Immature natural killer cell (primary cell): Measurements from ENCODE around the gene ANKS3. TPM values are rescaled to one million over a fixed set of nuclear protein-coding genes. Genes with fewer than 3 reads are reported as not detected.

ENCODE experiments used
- DNase-seq, 3 donors: peaks; one replicate each; pipeline ENCODE4 v3.0.0; 2022; ENCODE audit warnings: mixed read lengths in 1 of 3
- H3K27ac Mint-ChIP-seq, 6 donors: one replicate each; pipeline ENCODE4 v1.8.0; 2020; ENCODE audit warnings: mixed read lengths in 6 of 6, mild to moderate bottlenecking in 5 of 6, inconsistent platforms in 4 of 6, moderate library complexity in 3 of 6
- H3K27me3 Mint-ChIP-seq, 3 donors: one replicate each; pipeline ENCODE4 v1.8.0; 2020 to 2021; ENCODE audit warnings: low read depth in 3 of 3, mild to moderate bottlenecking in 3 of 3, mixed read lengths in 3 of 3, moderate library complexity in 3 of 3, inconsistent platforms in 1 of 3
- H3K36me3 Mint-ChIP-seq, 3 donors: one replicate each; pipeline ENCODE4 v1.8.0; 2020; ENCODE audit warnings: mixed read lengths in 3 of 3, inconsistent platforms in 2 of 3, mild to moderate bottlenecking in 2 of 3
- H3K4me1 Mint-ChIP-seq, 2 donors: one replicate each; pipeline ENCODE4 v1.8.0; 2020; ENCODE audit warnings: inconsistent platforms in 2 of 2, mild to moderate bottlenecking in 2 of 2, mixed read lengths in 2 of 2, moderate library complexity in 1 of 2
- H3K4me3 Mint-ChIP-seq, 5 donors: one replicate each; pipeline ENCODE4 v1.8.0; 2020; ENCODE audit warnings: mild to moderate bottlenecking in 5 of 5, mixed read lengths in 5 of 5, inconsistent platforms in 3 of 5, moderate library complexity in 3 of 5
- H3K9me3 Mint-ChIP-seq, 6 donors: one replicate each; pipeline ENCODE4 v1.8.0; 2020; ENCODE audit warnings: mild to moderate bottlenecking in 6 of 6, mixed read lengths in 6 of 6, inconsistent platforms in 4 of 6, moderate library complexity in 3 of 6
- polyA plus RNA-seq, 3 donors: library from polyadenylated mRNA; unstranded; fragments of 300-500 nt; fragmentation: Illumina TruSeq; gene quantifications; one replicate each; pipeline ENCODE4 v1.2.3, GENCODE V29; 2021

The ANKS3 gene
- polyA plus RNA-seq, 3 donors from 2014 or later = 1.4 to 6.4 (median 2.6) TPM

GRCh38 chr16:4733211-4733742, 794 bp downstream of the ANKS3 start:
- Mint-ChIP-seq H3K9me3 (no peaks in the 10 kb centered on the region), H3K27me3 (peaks cover 5 to 17% (median 8%) of the 10 kb centered on the region in 3 donors), H3K4me1 (peaks cover 26 to 30% of the 10 kb centered on the region in 2 donors), H3K27ac (peak overlapping the region; percentile 43 to 77 (median 68)), H3K36me3 (peaks cover 0 to 7% (median 5%) of the 10 kb centered on the region in 3 donors), H3K4me3 (peak overlapping the region; percentile 91 to 95 (median 93))
- DNase-seq = no peak

- H3K9me3 Mint-ChIP-seq = no peaks in the 10 kb centered on the region
- H3K27me3 Mint-ChIP-seq = peaks cover 5 to 13% (median 8%) of the 10 kb centered on the region in 3 donors
- H3K4me3 Mint-ChIP-seq = no peak overlapping the region
- DNase-seq = no peak
- peaks cover 0 to 11% (median 11%) of the 10 kb centered on the region in 3 donors for H3K36me3 Mint-ChIP-seq
- no peak overlapping the region for H3K27ac Mint-ChIP-seq
- peaks cover 20 to 23% of the 10 kb centered on the region in 2 donors for H3K4me1 Mint-ChIP-seq
Measured at GRCh38 chr16:4729876-4730275, 4.2 kb downstream of the ANKS3 start.

DNA sequence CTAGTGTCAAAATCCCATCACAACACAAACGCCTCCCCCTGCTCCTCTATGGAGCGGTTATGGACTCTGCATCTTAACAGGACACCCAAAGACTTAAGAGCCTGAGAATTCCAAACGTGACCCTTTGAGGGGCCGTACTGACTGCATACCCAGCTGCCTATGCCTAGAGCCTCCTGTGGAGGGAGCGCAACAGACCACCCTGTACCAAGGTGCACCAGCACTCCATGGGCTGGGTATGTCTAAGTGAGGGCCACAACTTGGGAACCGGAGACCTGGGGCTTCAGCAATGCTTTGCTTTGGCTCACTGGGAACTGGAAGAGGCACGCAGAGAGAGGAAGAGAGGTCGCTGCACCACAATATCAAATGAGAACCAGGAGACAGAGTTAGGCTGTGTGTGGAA, 5.4 kb downstream of the ANKS3 start:
- H3K4me3 Mint-ChIP-seq = no peak overlapping the region

DNA sequence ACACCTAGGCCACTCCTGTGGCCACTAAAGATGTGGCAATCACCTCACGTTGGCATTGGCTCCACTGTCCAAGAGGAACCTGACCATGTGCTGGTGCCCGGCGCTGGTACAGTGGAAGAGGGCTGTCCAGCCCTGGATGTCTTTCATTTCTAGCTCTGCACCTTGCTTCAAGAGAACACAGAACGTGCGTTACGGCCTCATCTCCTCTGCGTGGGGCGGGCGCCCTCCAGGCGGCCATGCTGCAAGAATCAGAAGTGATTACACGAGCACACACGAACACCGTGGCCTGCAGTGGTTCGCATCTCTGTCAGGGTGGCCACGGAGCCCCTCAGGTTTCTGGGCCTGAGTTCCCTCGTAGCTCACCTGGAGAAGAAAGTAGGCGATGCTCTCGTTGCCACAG, 7.5 kb downstream of the ANKS3 start:
- no peaks in the 10 kb centered on the region for H3K9me3 Mint-ChIP-seq

More for the DNA sequence above, 5.4 kb downstream of the ANKS3 start:
- no peak for DNase-seq
- Mint-ChIP-seq H3K27me3 (peaks cover 2 to 6% (median 3%) of the 10 kb centered on the region in 3 donors), H3K4me1 (peaks cover 14 to 18% of the 10 kb centered on the region in 2 donors), H3K36me3 (peaks cover 0 to 12% (median 11%) of the 10 kb centered on the region in 3 donors), H3K9me3 (no peaks in the 10 kb centered on the region), H3K27ac (no peak overlapping the region)

GRCh38 chr16:4724661-4725270, 9.3 kb downstream of the ANKS3 start:
- Mint-ChIP-seq H3K9me3 (no peaks in the 10 kb centered on the region), H3K4me1 (no peaks in the 10 kb centered on the region), H3K27ac (peak overlapping the region in 1 of 6 donors; percentile 14), H3K27me3 (no peaks in the 10 kb centered on the region), H3K4me3 (no peak overlapping the region), H3K36me3 (peaks cover 0 to 14% (median 14%) of the 10 kb centered on the region in 3 donors)
- no peak for DNase-seq

More for the DNA sequence above, 7.5 kb downstream of the ANKS3 start:
- no peak overlapping the region for H3K4me3 Mint-ChIP-seq
- peaks cover 0 to under 1% of the 10 kb centered on the region in 2 donors for H3K4me1 Mint-ChIP-seq
- H3K27me3 Mint-ChIP-seq = peaks cover 0 to under 1% (median 0%) of the 10 kb centered on the region in 3 donors
- no peak for DNase-seq
- H3K27ac Mint-ChIP-seq = no peak overlapping the region
- H3K36me3 Mint-ChIP-seq = peaks cover 0 to 18% (median 14%) of the 10 kb centered on the region in 3 donors

GRCh38 chr16:4723071-4723767, 10.9 kb downstream of the ANKS3 start:
- peak overlapping the region in 2 of 6 donors; percentile 31 to 47 for H3K27ac Mint-ChIP-seq

DNA sequence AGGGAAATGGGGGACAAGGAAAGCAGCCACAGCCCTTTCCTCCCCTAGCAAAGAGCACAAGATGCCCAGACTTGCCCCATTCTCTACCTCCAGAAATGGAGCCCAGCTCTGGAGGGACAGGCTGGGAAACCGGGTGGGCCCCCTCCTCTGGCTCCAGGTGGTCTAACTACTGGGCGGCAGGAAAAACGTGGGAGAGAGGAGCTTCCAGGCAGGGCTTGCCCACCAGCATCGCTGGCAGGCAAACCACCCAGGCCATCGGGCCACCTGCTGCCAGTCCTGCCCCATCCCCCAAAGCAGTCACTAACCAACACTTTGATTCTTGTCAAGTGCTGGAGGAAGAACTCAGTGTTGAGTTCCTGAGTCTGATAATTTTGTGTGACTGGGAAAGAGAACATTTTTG, 15.6 kb downstream of the ANKS3 start:
- Mint-ChIP-seq H3K27ac (no peak overlapping the region), H3K9me3 (no peaks in the 10 kb centered on the region), H3K36me3 (peaks cover 16 to 21% (median 17%) of the 10 kb centered on the region in 3 donors), H3K27me3 (peaks cover 0 to 2% (median 0%) of the 10 kb centered on the region in 3 donors), H3K4me1 (no peaks in the 10 kb centered on the region), H3K4me3 (no peak overlapping the region)
- no peak for DNase-seq

More at GRCh38 chr16:4723071-4723767, 10.9 kb downstream of the ANKS3 start:
- no peaks in the 10 kb centered on the region for H3K9me3 Mint-ChIP-seq
- no peak overlapping the region for H3K4me3 Mint-ChIP-seq
- no peaks in the 10 kb centered on the region for H3K27me3 Mint-ChIP-seq
- no peaks in the 10 kb centered on the region for H3K4me1 Mint-ChIP-seq
- no peak for DNase-seq
- H3K36me3 Mint-ChIP-seq = peaks cover 3 to 12% (median 12%) of the 10 kb centered on the region in 3 donors

- Mint-ChIP-seq H3K27ac (no peak overlapping the region), H3K36me3 (peaks cover 23 to 24% (median 23%) of the 10 kb centered on the region in 3 donors), H3K4me3 (no peak overlapping the region), H3K4me1 (no peaks in the 10 kb centered on the region), H3K9me3 (no peaks in the 10 kb centered on the region), H3K27me3 (peaks cover 0 to 2% (median 0%) of the 10 kb centered on the region in 3 donors)
- DNase-seq = no peak
Measured at GRCh38 chr16:4714996-4715395, 19.1 kb downstream of the ANKS3 start.

DNA sequence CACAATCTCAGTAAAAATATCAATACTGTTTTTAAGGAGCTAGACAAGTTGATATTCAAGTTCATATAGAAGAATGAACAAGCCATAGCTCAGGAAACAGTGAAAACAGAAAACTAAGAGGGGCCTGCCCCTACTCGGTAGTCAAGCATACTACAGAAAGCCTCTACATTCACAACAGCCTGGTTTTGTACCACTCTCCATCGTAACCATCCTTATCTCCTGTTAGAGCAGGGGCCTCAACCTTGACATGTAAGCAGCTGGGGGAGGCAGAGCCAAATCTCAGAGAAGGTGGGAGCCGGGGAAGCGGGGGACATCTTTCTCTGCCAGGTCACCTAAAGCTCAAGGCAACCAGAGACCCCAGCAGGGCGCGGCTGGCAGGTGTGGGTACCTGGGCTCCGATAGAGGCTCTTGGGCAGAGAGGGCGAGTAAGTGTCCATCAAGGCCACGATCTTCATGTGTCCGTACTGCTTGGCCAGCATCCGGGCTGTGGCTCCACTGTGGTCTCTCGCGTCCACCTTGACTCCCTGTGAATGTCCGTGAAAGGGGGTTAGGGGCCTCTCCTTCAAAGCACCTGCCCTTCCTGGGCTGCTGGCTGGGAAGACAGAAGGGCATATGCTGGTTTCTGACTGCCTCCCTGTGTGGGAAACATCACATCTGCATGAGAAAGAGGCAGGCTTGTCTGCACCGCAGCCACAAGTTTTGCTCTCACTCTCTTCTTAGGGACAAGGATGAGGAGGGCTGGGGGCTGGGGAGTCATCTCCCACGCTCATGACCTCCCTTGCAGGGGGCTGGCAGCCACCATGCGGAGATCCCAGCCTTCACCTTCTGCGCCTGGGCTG, 20.2 kb downstream of the ANKS3 start:
- no peak for DNase-seq
- no peaks in the 10 kb centered on the region for H3K4me1 Mint-ChIP-seq
- H3K36me3 Mint-ChIP-seq = peaks cover 21 to 30% (median 23%) of the 10 kb centered on the region in 3 donors
- H3K27me3 Mint-ChIP-seq = peaks cover 0 to 2% (median 0%) of the 10 kb centered on the region in 3 donors
- H3K4me3 Mint-ChIP-seq = no peak overlapping the region
- no peaks in the 10 kb centered on the region for H3K9me3 Mint-ChIP-seq
- H3K27ac Mint-ChIP-seq = peak overlapping the region in 2 of 6 donors; percentile 30 to 46

DNA sequence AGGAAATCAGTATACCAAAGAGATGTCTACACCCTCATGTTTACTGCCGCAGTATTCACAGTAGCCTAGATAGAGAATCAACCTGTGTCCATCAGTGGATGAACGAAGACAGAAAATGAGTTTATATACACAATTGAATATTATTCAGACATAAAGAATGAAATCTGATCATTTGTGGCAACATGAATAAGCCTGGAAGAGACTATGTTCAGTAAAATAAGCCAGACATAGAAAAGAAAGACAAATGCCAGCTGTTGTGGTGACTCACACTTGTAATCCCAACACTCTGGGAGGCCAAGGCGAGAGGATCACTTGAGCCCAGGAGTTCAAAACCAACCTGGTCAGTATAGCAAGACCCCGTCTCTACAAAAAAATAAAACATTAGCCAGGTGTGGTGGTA, 24.6 kb downstream of the ANKS3 start:
- Mint-ChIP-seq H3K27ac (no peak overlapping the region), H3K4me3 (no peak overlapping the region), H3K9me3 (no peaks in the 10 kb centered on the region), H3K27me3 (no peaks in the 10 kb centered on the region), H3K4me1 (no peaks in the 10 kb centered on the region), H3K36me3 (peaks cover 17 to 38% (median 21%) of the 10 kb centered on the region in 3 donors)
- DNase-seq = no peak

DNA sequence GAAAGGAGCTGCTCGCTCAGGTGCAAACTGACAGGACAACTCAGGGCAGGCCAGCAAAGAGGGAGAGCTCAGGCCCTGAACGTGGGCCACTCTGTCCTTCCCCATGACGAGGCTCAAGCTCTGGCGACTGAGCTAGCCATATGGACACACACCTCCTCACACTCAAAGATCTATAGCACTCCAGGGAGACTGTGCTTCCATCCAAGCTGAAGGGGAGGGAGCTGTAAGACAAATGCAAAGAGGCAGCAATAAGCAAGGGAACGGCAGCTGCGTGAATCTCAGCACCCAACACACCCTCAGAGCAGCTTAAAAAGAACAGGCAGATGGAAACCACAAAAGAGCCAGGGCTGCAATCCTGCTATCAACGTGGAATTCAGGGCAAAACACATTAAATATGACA, 27.2 kb downstream of the ANKS3 start:
- no peaks in the 10 kb centered on the region for H3K9me3 Mint-ChIP-seq
- H3K27me3 Mint-ChIP-seq = peaks cover 0 to 3% (median 0%) of the 10 kb centered on the region in 3 donors
- no peak overlapping the region for H3K4me3 Mint-ChIP-seq
- H3K36me3 Mint-ChIP-seq = peaks cover 9 to 31% (median 10%) of the 10 kb centered on the region in 3 donors
- peaks cover 0 to 2% of the 10 kb centered on the region in 2 donors for H3K4me1 Mint-ChIP-seq
- H3K27ac Mint-ChIP-seq = no peak overlapping the region
- DNase-seq = no peak

GRCh38 chr16:4704913-4705312, 29.2 kb downstream of the ANKS3 start:
- no peak overlapping the region for H3K27ac Mint-ChIP-seq

DNA sequence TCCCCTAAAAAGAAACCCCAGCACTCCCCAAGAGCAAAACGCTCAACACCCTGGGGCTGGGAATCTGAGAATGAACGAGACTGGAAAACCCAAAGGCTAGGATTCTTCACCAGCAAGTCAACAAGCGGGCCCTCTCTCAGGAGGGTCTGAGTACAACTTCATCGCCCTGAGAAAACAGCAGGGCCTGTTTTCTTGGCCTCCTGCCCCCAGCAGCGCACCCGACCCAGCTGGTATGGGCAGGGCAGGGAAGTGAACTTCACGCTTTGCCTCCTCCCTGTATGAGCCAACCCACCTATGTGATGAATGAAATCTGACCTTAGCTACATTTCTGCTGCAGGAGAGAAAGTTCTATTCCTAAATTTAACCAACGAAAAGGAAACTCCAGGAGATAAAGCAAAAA, 29.6 kb downstream of the ANKS3 start:
- no peak for DNase-seq
- H3K27me3 Mint-ChIP-seq = peaks cover 0 to 6% (median 0%) of the 10 kb centered on the region in 3 donors
- peaks cover 0 to 2% of the 10 kb centered on the region in 2 donors for H3K4me1 Mint-ChIP-seq
- peaks cover 9 to 27% (median 13%) of the 10 kb centered on the region in 3 donors for H3K36me3 Mint-ChIP-seq
- no peak overlapping the region for H3K27ac Mint-ChIP-seq
- no peaks in the 10 kb centered on the region for H3K9me3 Mint-ChIP-seq
- H3K4me3 Mint-ChIP-seq = no peak overlapping the region

More at GRCh38 chr16:4704913-4705312, 29.2 kb downstream of the ANKS3 start:
- Mint-ChIP-seq H3K9me3 (no peaks in the 10 kb centered on the region), H3K4me1 (peaks cover 0 to 2% of the 10 kb centered on the region in 2 donors), H3K27me3 (peaks cover 0 to 3% (median 0%) of the 10 kb centered on the region in 3 donors), H3K36me3 (peaks cover 6 to 27% (median 10%) of the 10 kb centered on the region in 3 donors), H3K4me3 (no peak overlapping the region)
- no peak for DNase-seq
